ENCODE measurements around the gene ACTG2.

- TF ChIP-seq CTCF (IDR thresholded peaks at IDR 0.05) (no peak), EZH2 (IDR thresholded peaks at IDR 0.05) (no peak)
Observed at GRCh38 chr2:73914667-73915066, 21.9 kb downstream of the ACTG2 start.
